SK-N-SH treated with all-trans-retinoic acid at 6 μM for 48 hours (cell line): ENCODE data around the gene GREB1L.

Source experiments
- ARNTL ChIP-seq: fragments of 450-650 bp; formaldehyde crosslinking; IDR thresholded peaks from 2 replicates; pipeline ENCODE4 v1.5.0; 2020; ENCODE audit warnings: low read depth, mild to moderate bottlenecking, moderate library complexity, borderline replicate concordance
- CSDC2 ChIP-seq: fragments of 250-450 bp; sonication (Bioruptor Pico); IDR thresholded peaks from 2 replicates; pipeline ENCODE4 v1.5.0; 2020; ENCODE audit warnings: mild to moderate bottlenecking, moderate library complexity
- CSRNP3 ChIP-seq: fragments of 250-450 bp; sonication (Bioruptor Pico); IDR thresholded peaks from 2 replicates; pipeline ENCODE4 v1.5.1; 2021; ENCODE audit warnings: mild to moderate bottlenecking, moderate library complexity
- ESRRG ChIP-seq: fragments of 250-450 bp; sonication (Bioruptor Pico); IDR thresholded peaks from 2 replicates; pipeline ENCODE4 v1.6.1; 2021; ENCODE audit warnings: mild to moderate bottlenecking
- OSR1 ChIP-seq: fragments of 250-450 bp; sonication (Bioruptor Pico); IDR thresholded peaks from 2 replicates; pipeline ENCODE4 v1.8.0; 2022; ENCODE audit warnings: moderate library complexity, mild to moderate bottlenecking, inconsistent platforms
- PATZ1 ChIP-seq: fragments of 250-450 bp; sonication (Bioruptor Pico); IDR thresholded peaks from 2 replicates; pipeline ENCODE4 v1.8.0; 2020; ENCODE audit warnings: mild to moderate bottlenecking, moderate library complexity, borderline replicate concordance
- RARB ChIP-seq: fragments of 250-450 bp; sonication (Bioruptor Pico); IDR thresholded peaks from 2 replicates; pipeline ENCODE4 v1.8.0; 2021; ENCODE audit warnings: mild to moderate bottlenecking, moderate library complexity
- TCF4 ChIP-seq: fragments of 250-450 bp; sonication (Bioruptor Pico); IDR thresholded peaks from 2 replicates; pipeline ENCODE4 v1.8.0; 2021; ENCODE audit warnings: mild to moderate bottlenecking, moderate library complexity, borderline replicate concordance
- TOX ChIP-seq: fragments of 250-450 bp; sonication (Bioruptor Pico); IDR thresholded peaks from 2 replicates; pipeline ENCODE4 v1.8.0; 2021; ENCODE audit warnings: mild to moderate bottlenecking, moderate library complexity, borderline replicate concordance
- ZC3H10 ChIP-seq: fragments of 250-450 bp; sonication (Bioruptor Pico); IDR thresholded peaks from 2 replicates; pipeline ENCODE4 v1.5.1; 2021; ENCODE audit warnings: mild to moderate bottlenecking, moderate library complexity
- ZFP3 ChIP-seq: fragments of 250-450 bp; sonication (Bioruptor Pico); IDR thresholded peaks from 2 replicates; pipeline ENCODE4 v1.5.0; 2020; ENCODE audit warnings: mild to moderate bottlenecking, moderate library complexity
- ZNF565 ChIP-seq: fragments of 450-650 bp; formaldehyde crosslinking; conservative IDR thresholded peaks from 2 replicates; pipeline ENCODE4 v1.5.0; 2020; ENCODE audit warnings: low read depth, mild to moderate bottlenecking, moderate library complexity
- ZNF70 ChIP-seq: fragments of 450-650 bp; formaldehyde crosslinking; IDR thresholded peaks from 2 replicates; pipeline ENCODE4 v1.5.0; 2020; ENCODE audit warnings: mild to moderate bottlenecking, moderate library complexity
- ZNF8 ChIP-seq: fragments of 450-650 bp; formaldehyde crosslinking; IDR thresholded peaks from 2 replicates; pipeline ENCODE4 v1.5.0; 2020; ENCODE audit warnings: mild to moderate bottlenecking, moderate library complexity

- TF ChIP-seq ZC3H10 (CRISPR knock-in tag) (no peak), RARB (no peak), ZNF70 (CRISPR knock-in tag) (no peak), ZNF8 (CRISPR knock-in tag) (no peak), PATZ1 (no peak), CSRNP3 (CRISPR knock-in tag) (no peak), ZFP3 (no peak), CSDC2 (CRISPR knock-in tag) (no peak), ARNTL (no peak), ZNF565 (CRISPR knock-in tag) (no peak), TCF4 (CRISPR knock-in tag) (no peak), TOX (no peak), OSR1 (CRISPR knock-in tag) (no peak), ESRRG (CRISPR knock-in tag) (no peak)
These were observed 557 bp upstream of the GREB1L start for GRCh38 chr18:21241301-21242048.
